ENCODE data around the gene WDR81. TPM values are rescaled to one million over a fixed set of nuclear protein-coding genes. Genes with fewer than 3 reads are reported as not detected.

WDR81 gene
- total and polyA plus RNA-seq, 2 donors (not counting 3 experiments of a cell fraction or from before 2014, with no cell fraction given) = 10.4 to 17.3 TPM

DNA sequence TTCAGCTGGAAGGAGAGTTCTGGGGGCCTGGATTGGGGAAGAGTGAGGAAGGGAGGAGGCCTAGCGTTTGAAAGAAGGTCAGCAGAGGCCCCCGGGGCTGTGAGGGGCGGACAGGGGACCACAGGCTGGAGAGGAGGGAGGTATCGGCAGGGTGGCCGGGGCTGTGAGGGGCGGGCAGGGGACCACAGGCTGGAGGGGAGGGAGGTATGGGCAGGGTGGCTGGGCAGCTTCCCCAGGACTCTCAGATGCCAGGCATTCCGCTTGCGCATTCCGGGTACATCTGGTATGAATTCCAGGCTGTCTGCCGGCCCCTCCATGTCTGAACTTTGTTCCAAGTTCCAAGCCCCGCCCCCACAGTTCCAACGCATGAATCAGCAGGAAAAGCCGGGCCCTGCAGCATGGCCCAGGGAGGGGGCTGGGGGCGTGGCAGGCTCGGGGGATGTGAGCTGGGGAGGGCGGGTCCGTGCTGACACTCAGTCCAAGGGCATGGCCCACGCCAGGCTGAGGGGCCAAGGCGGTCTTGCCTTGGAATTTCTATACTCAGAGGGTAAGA, 10.0 kb upstream of the WDR81 start:
- peak overlapping the region; percentile 79 for H3K27ac ChIP-seq (ENCODE audit: insufficient read depth, low read depth, low read length)
- no peaks in the 10 kb centered on the region for H4K20me1 ChIP-seq (replicated peaks; ENCODE audit: control insufficient read depth, extremely low read depth, insufficient read depth, low read length)
- intact Hi-C loops (cut with micrococcal nuclease) (loop anchor here (1.0 to 10.0 kb wide), 5 partner anchors 30 to 620 kb away; partner anchors contain the start of genes PITPNA, PRPF8, RILP and SGSM2), dilution Hi-C loops (cut with MboI; ENCODE audit: extremely low pct_ligation_motif_present, low sequenced_read_pairs) (no loop called here)
- H3K27me3 ChIP-seq (ENCODE audit: control insufficient read depth in 2 of 2, insufficient read depth in 2 of 2, low read length in 2 of 2) = no peaks in the 10 kb centered on the region
- no peak overlapping the region for H2AFZ ChIP-seq (ENCODE audit: low read depth, low read length)
- H3K4me2 ChIP-seq (ENCODE audit: insufficient read depth, low read length) = peak overlapping the region; percentile 52
- H3K4me1 ChIP-seq (ENCODE audit: control insufficient read depth, extremely low read depth, insufficient read depth, low read length) = peaks cover 42% of the 10 kb centered on the region
- H3K36me3 ChIP-seq (ENCODE audit: control insufficient read depth in 2 of 2, extremely low read depth in 1 of 2, insufficient read depth in 2 of 2, low read length in 2 of 2) = peaks cover 19 to 20% of the 10 kb centered on the region in 2 experiments
- peak overlapping the region; percentile 87 for H3K9ac ChIP-seq (replicated peaks; ENCODE audit: extremely low read depth, insufficient read depth, low read length)
- no peaks in the 10 kb centered on the region for H3K9me1 ChIP-seq (replicated peaks; ENCODE audit: control insufficient read depth, extremely low read depth, insufficient read depth, low read length)
- CTCF ChIA-PET = interaction anchor here (0.9 to 3.0 kb wide), 7 partner anchors 15 to 151 kb away, joined by 3 to 25 read pairs (median 5); partner anchors contain the start of genes PRPF8 and RILP
- no peaks in the 10 kb centered on the region for H3K9me3 ChIP-seq (replicated peaks; ENCODE audit: control insufficient read depth, insufficient read depth, low read length)
- peak overlapping the region; percentile 69 to 97 (median 76) for H3K4me3 ChIP-seq (replicated peaks in 1 of 3; ENCODE audit: insufficient read depth in 1 of 3, low read depth in 1 of 3, low read length in 3 of 3)
- POLR2A ChIA-PET = interaction anchor here (0.6 to 3.4 kb wide), 5 partner anchors 10 to 1155 kb away, joined by 3 to 16 read pairs (median 3); no protein-coding TSS in a partner anchor
- TF ChIP-seq POLR2AphosphoS5 (IDR thresholded peaks at IDR 0.05; ENCODE audit: insufficient read depth, low read depth, low read length) (peak; percentile 77), MYC (IDR thresholded peaks at IDR 0.05; ENCODE audit: low read depth, low read length) (no peak), POLR2A (IDR thresholded peaks at IDR 0.05; ENCODE audit: low read depth, low read length) (no peak), FOS (IDR thresholded peaks at IDR 0.05; ENCODE audit: borderline replicate concordance, insufficient read depth, low read length) (peak; percentile 29), GATA2 (IDR thresholded peaks at IDR 0.05; ENCODE audit: insufficient read depth, insufficient read length, low read depth, low read length) (no peak)
- TF ChIP-seq, protein P1, sequence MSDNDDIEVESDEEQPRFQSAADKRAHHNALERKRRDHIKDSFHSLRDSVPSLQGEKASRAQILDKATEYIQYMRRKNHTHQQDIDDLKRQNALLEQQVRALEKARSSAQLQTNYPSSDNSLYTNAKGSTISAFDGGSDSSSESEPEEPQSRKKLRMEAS (IDR thresholded peaks at IDR 0.05; ENCODE audit: insufficient read depth, insufficient read length) = peak; percentile 54
- DNase-seq (ENCODE audit: low read depth, low spot score) (peak; percentile 96), FAIRE-seq (peak; percentile 97)
- peaks cover 41% of the 10 kb centered on the region for H3K79me2 ChIP-seq (ENCODE audit: control insufficient read depth, insufficient read depth, low read length)
- BruUV-seq (replicated peaks) = no TSS peak

Data from endothelial cell of umbilical vein (primary cell).